K562 (cell line): ENCODE measurements around the gene MAP3K2. TPM values are rescaled to one million over a fixed set of nuclear protein-coding genes. Genes with fewer than 3 reads are reported as not detected.

Experiments
- ARID1B ChIP-seq: fragments of 450-650 bp; IDR thresholded peaks from 2 replicates; pipeline ENCODE4 v1.6.1; 2016; ENCODE audit warnings: antibody characterized with exemption, mild to moderate bottlenecking, inconsistent platforms
- ARNT ChIP-seq, 2 experiments: fragments of 450-650 bp; IDR thresholded peaks; 2 replicates each; pipeline ENCODE4 v1.6.1; 2016; ENCODE audit warnings: mild to moderate bottlenecking in 1 of 2
- E2F3 ChIP-seq: fragments of 250-450 bp; sonication (Bioruptor Pico); IDR thresholded peaks from 2 replicates; pipeline ENCODE4 v1.4.0; 2020; ENCODE audit warnings: mild to moderate bottlenecking
- EWSR1 ChIP-seq: fragments of 450-650 bp; IDR thresholded peaks from 2 replicates; pipeline ENCODE4 v1.6.1; 2018; ENCODE audit warnings: borderline replicate concordance, mild to moderate bottlenecking, low read depth, moderate library complexity; ENCODE audit not compliant: partially characterized antibody
- FOXK2 ChIP-seq, 2 experiments: fragments of 450-650 bp; IDR thresholded peaks in 1 of 2; conservative IDR thresholded peaks in 1 of 2; 2 replicates each; pipeline ENCODE4 v1.6.1; 2016; ENCODE audit warnings: low read depth in 2 of 2, mild to moderate bottlenecking in 1 of 2
- GTF2A2 ChIP-seq: IDR thresholded peaks from 2 replicates; pipeline ENCODE4 v1.6.1; 2016; ENCODE audit warnings: mild to moderate bottlenecking, missing genetic modification characterization, missing compliant biosample characterization
- ID3 ChIP-seq, 2 experiments: fragments of 250-450 bp in 1 of 2; fragments of 450-650 bp in 1 of 2; sonication (Bioruptor Pico) in 1 of 2; IDR thresholded peaks; 2 replicates each; pipeline versions ENCODE4 v1.6.1 to v1.8.0; 2016 to 2021; ENCODE audit warnings: mild to moderate bottlenecking in 2 of 2, moderate library complexity in 2 of 2, missing compliant biosample characterization in 1 of 2, missing genetic modification characterization in 1 of 2
- JUND ChIP-seq, 2 experiments: IDR thresholded peaks; 2 replicates in 1 of 2; 3 replicates in 1 of 2; pipeline ENCODE4 v1.6.1; 2011; ENCODE audit warnings: borderline replicate concordance in 2 of 2, low read depth in 2 of 2, low read length in 2 of 2, improper control_type of control experiment in 1 of 2, missing biosample characterization in 1 of 2, missing genetic modification characterization in 1 of 2, missing genetic modification reagents in 1 of 2
- KDM5B ChIP-seq: fragments of 200-600 bp; sonication (generic); IDR thresholded peaks from 2 replicates; pipeline ENCODE4 v1.6.1; 2012; ENCODE audit warnings: low read depth, mild to moderate bottlenecking, moderate library complexity, low read length, control low read depth, inconsistent platforms; ENCODE audit not compliant: insufficient replicate concordance
- NCOR1 ChIP-seq: fragments of 450-650 bp; IDR thresholded peaks from 2 replicates; pipeline ENCODE4 v1.6.1; 2016; ENCODE audit warnings: mild to moderate bottlenecking, moderate library complexity
- RAD51 ChIP-seq: fragments of 450-650 bp; IDR thresholded peaks from 2 replicates; pipeline ENCODE4 v1.7.1; 2016; ENCODE audit warnings: low read depth, mild to moderate bottlenecking, borderline replicate concordance
- RB1 ChIP-seq: fragments of 450-650 bp; IDR thresholded peaks from 2 replicates; pipeline ENCODE4 v1.6.1; 2017; ENCODE audit warnings: low read depth, mild to moderate bottlenecking
- SLC30A9 ChIP-seq: fragments of 250-450 bp; sonication (Bioruptor Pico); IDR thresholded peaks from 2 replicates; pipeline ENCODE4 v1.8.0; 2022; ENCODE audit warnings: mild to moderate bottlenecking, moderate library complexity
- SMAD4 ChIP-seq: fragments of 250-450 bp; sonication (Bioruptor Pico); conservative IDR thresholded peaks from 2 replicates; pipeline ENCODE4 v1.8.0; 2021; ENCODE audit warnings: inconsistent platforms, mild to moderate bottlenecking, moderate library complexity
- TRIM24 ChIP-seq, 2 experiments: fragments of 450-650 bp; IDR thresholded peaks; 2 replicates each; pipeline ENCODE4 v1.6.1; 2016
- ZBTB1 ChIP-seq: sonication (generic); formaldehyde crosslinking; IDR thresholded peaks from 2 replicates; pipeline ENCODE4 v1.8.1; 2023; ENCODE audit warnings: missing genetic modification reagents, low read depth, mild to moderate bottlenecking, borderline replicate concordance
- ZMIZ1 ChIP-seq, 2 experiments: fragments of 150-350 bp in 1 of 2; IDR thresholded peaks; 2 replicates each; pipeline ENCODE4 v1.6.1; 2012 to 2016; ENCODE audit warnings: low read depth in 2 of 2, low read length in 2 of 2, mild to moderate bottlenecking in 1 of 2, moderate library complexity in 1 of 2
- ZNF282 ChIP-seq: sonication (generic); formaldehyde crosslinking; IDR thresholded peaks from 2 replicates; pipeline ENCODE4 v1.8.1; 2023; ENCODE audit warnings: missing genetic modification reagents
- ZNF830 ChIP-seq: fragments of 250-450 bp; sonication (Bioruptor Pico); IDR thresholded peaks from 2 replicates; pipeline ENCODE4 v1.5.0; 2021; ENCODE audit warnings: mild to moderate bottlenecking
- polyA plus RNA-seq, 8 experiments: library from polyadenylated mRNA; depleted of rRNA in 4 of 8; stranded (reverse) in 5 of 8; unstranded in 3 of 8; fragments of >200 nt; fragmentation: Nextera tagmentation in 2 of 8; fragmentation: Illumina TruSeq in 1 of 8; extraction: Ambion mirVana in 2 of 8; extraction: Trizol in 1 of 8; gene quantifications; 2 replicates each; pipeline versions ENCODE4 v1.2.1 to v1.2.3, GENCODE V29; 2011 to 2014; ENCODE audit warnings: inconsistent platforms in 1 of 8, missing spikeins in 1 of 8
- total RNA-seq, 7 experiments: library from RNA; depleted of rRNA in 6 of 7; stranded (reverse); fragments of >200 nt in 6 of 7; fragmentation: Illumina TruSeq in 2 of 7; extraction: Trizol in 2 of 7; gene quantifications; 2 replicates each; pipeline versions ENCODE4 v1.2.1 to v1.2.3, GENCODE V29; 2011 to 2021; ENCODE audit warnings: low replicate concordance in 1 of 7

Gene MAP3K2
- total and polyA plus RNA-seq, 9 of the 15 experiments (the other 6 are each of a cell fraction or from before 2014, with no cell fraction given) = 1.2 to 14.2 (median 5.7) TPM

- TF ChIP-seq FOXK2 (conservative IDR thresholded peaks at IDR 0.05 in 1 of 2, IDR thresholded peaks at IDR 0.05 in 1 of 2; ENCODE audit: low read depth in 2 of 2) (peak; percentile 72 to 83; a peak in 3 of 4 replicates), RAD51 (no peak), KDM5B (peak; percentile 76), ZMIZ1 (IDR thresholded peaks at IDR 0.05; ENCODE audit: low read depth in 2 of 2, low read length in 2 of 2) (peak in 1 of 2 experiments; percentile 39; a peak in 1 of 4 replicates), ID3 (CRISPR knock-in tag; IDR thresholded peaks at IDR 0.05) (no peak), ID3 (tag; IDR thresholded peaks at IDR 0.05) (0 out of 2 replicates have a peak, but pooled peaks have one; percentile 48), GTF2A2 (tag) (no peak), ARID1B (no peak), ARNT (IDR thresholded peaks at IDR 0.05) (peak in 1 of 2 experiments; percentile 71; a peak in 1 of 4 replicates), SMAD4 (CRISPR knock-in tag) (no peak), EWSR1 (no peak), ZBTB1 (CRISPR knock-in tag) (no peak), TRIM24 (IDR thresholded peaks at IDR 0.05) (no peak), E2F3 (peak; percentile 67; the same call in 1 of the 2 replicates), ZNF282 (CRISPR knock-in tag) (no peak), RB1 (peak; percentile 76), NCOR1 (no peak), JUND (IDR thresholded peaks at IDR 0.05; ENCODE audit: borderline replicate concordance, low read depth, low read length) (peak; percentile 7; the same call in 1 of the 2 replicates), JUND (tag; IDR thresholded peaks at IDR 0.05; ENCODE audit: borderline replicate concordance, low read depth, low read length) (no peak; the same call in 2 of the 3 replicates), ZNF830 (CRISPR knock-in tag) (peak; percentile 54; the same call in 1 of the 2 replicates), SLC30A9 (CRISPR knock-in tag) (no peak)
Observed at GRCh38 chr2:127293748-127294562, 93.8 kb downstream of the MAP3K2 start, which contains the start of gene ERCC3 (continued).
